Gastrocnemius medialis (tissue), 4 donors: ENCODE data around the gene KLHL29. TPM values are rescaled to one million over a fixed set of nuclear protein-coding genes. Genes with fewer than 3 reads are reported as not detected.
A peak's percentile ranks its signal among the peaks of the same experiment; 100 is the strongest.

Source experiments
- ATAC-seq, 2 donors: fragments of 150-250 bp; one replicate each; pipeline ENCODE4 v1.9.1; 2016
- DNase-seq, 2 donors: peaks; one replicate each; pipeline ENCODE4 v3.0.0-alpha.2; 2019
- H3K27ac ChIP-seq, 4 donors: fragments of 200-600 bp; sonication (generic); 1 replicate in 1 of 4; 2 replicates in 3 of 4; pipeline ENCODE4 v1.5.1; 2016 to 2018; ENCODE audit warnings: mild to moderate bottlenecking in 2 of 4, moderate library complexity in 1 of 4
- H3K27me3 ChIP-seq, 3 donors: fragments of 200-600 bp; sonication (generic) in 2 of 3; 1 replicate in 1 of 3; 2 replicates in 2 of 3; pipeline versions ENCODE4 v1.5.1 to v1.6.0; 2016 to 2019; ENCODE audit warnings: mild to moderate bottlenecking in 1 of 3, moderate library complexity in 1 of 3
- H3K36me3 ChIP-seq, 2 donors: fragments of 200-600 bp; sonication (generic) in 1 of 2; one replicate each; pipeline ENCODE4 v1.5.1; 2017 to 2018
- H3K4me1 ChIP-seq, 2 donors: fragments of 200-600 bp; sonication (generic) in 1 of 2; one replicate each; pipeline ENCODE4 v1.5.1; 2016 to 2017; ENCODE audit warnings: mild to moderate bottlenecking in 2 of 2
- H3K4me3 ChIP-seq, 4 donors: fragments of 200-600 bp; sonication (generic) in 3 of 4; 1 replicate in 1 of 4; 2 replicates in 3 of 4; pipeline ENCODE4 v1.5.1; 2016 to 2019; ENCODE audit warnings: mild to moderate bottlenecking in 2 of 4
- H3K9me3 ChIP-seq, 3 donors: fragments of 200-600 bp; sonication (generic) in 2 of 3; 1 replicate in 1 of 3; 2 replicates in 2 of 3; pipeline ENCODE4 v1.5.1; 2016 to 2019
- POLR2A ChIP-seq, 2 donors: fragments of 450-650 bp; IDR thresholded peaks; one replicate each; pipeline ENCODE4 v1.6.1; 2017; ENCODE audit warnings: antibody characterized with exemption in 2 of 2, mild to moderate bottlenecking in 2 of 2, moderate library complexity in 2 of 2
- in situ Hi-C, 4 donors: fragments of 200-750 bp; cut with MboI; loops; one replicate each; pipeline versions ENCODE4 v1.15.0 to v1.8.0; 2017; ENCODE audit warnings: low sequenced_read_pairs in 4 of 4
- intact Hi-C: fragments of 100-400 bp; cut with DNase I; formaldehyde crosslinking; loops from one replicate; pipeline ENCODE4 v1.15.1; 2023; ENCODE audit warnings: low total_unique reads
- total RNA-seq, 4 donors: library from RNA; depleted of rRNA; stranded (reverse); fragments of >200 nt; gene quantifications; one replicate each; pipeline versions ENCODE4 v1.1.0 to v1.2.3, GENCODE V29; 2016
- TF ChIP-seq, protein P1 (sequence below), 5 experiments: fragments of 450-650 bp in 3 of 5; fragments of 200-600 bp in 2 of 5; sonication (generic) in 2 of 5; IDR thresholded peaks in 4 of 5; conservative IDR thresholded peaks in 1 of 5; 1 replicate in 4 of 5; 2 replicates in 1 of 5; pipeline ENCODE4 v1.5.1; 2016 to 2019; ENCODE audit warnings: antibody characterized with exemption in 5 of 5, mild to moderate bottlenecking in 3 of 5, moderate library complexity in 3 of 5

Gene KLHL29
- total RNA-seq, 4 donors from 2014 or later = 4.3 to 24.9 (median 8.7) TPM

DNA sequence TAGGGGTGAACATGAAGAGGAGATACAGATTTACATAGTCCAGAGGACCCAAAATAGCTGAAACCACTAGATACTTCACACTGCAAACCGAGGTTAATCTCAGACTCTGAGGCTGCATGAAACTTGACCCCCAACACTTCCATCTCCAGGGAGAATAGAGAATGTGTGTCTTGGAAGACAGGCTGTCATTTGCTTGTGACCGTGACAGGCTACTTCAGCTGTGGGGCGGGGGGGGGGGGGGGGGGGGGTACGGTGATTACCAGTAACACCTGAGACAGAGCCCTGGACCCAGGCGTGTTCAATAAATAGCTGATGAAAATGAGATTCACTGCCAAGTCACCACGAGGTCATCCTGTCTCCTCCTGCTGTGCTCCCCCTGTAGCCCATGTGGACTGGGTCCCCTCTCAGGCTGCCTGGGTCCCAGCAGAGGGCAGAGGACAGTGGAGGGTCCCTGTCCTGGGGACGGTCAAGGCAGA, 5.7 kb upstream of the KLHL29 start:
- no peaks in the 10 kb centered on the region for H3K36me3 ChIP-seq
- no peak overlapping the region for H3K4me3 ChIP-seq
- peaks cover 0 to 9% of the 10 kb centered on the region in 2 donors for H3K4me1 ChIP-seq
- DNase-seq (no peak), ATAC-seq (no peak)
- no peak overlapping the region for H3K27ac ChIP-seq
- no peak for TF ChIP-seq POLR2A (IDR thresholded peaks at IDR 0.05)
- TF ChIP-seq, protein P1, sequence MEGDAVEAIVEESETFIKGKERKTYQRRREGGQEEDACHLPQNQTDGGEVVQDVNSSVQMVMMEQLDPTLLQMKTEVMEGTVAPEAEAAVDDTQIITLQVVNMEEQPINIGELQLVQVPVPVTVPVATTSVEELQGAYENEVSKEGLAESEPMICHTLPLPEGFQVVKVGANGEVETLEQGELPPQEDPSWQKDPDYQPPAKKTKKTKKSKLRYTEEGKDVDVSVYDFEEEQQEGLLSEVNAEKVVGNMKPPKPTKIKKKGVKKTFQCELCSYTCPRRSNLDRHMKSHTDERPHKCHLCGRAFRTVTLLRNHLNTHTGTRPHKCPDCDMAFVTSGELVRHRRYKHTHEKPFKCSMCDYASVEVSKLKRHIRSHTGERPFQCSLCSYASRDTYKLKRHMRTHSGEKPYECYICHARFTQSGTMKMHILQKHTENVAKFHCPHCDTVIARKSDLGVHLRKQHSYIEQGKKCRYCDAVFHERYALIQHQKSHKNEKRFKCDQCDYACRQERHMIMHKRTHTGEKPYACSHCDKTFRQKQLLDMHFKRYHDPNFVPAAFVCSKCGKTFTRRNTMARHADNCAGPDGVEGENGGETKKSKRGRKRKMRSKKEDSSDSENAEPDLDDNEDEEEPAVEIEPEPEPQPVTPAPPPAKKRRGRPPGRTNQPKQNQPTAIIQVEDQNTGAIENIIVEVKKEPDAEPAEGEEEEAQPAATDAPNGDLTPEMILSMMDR (IDR thresholded peaks at IDR 0.05 in 4 of 5, conservative IDR thresholded peaks at IDR 0.05 in 1 of 5) = no peak
- intact Hi-C loops (no loop called here), in situ Hi-C loops (loop anchor here in 1 of 4 donors (25.0 kb wide), 1 partner anchor 383 kb away; no protein-coding TSS in a partner anchor)
- no peaks in the 10 kb centered on the region for H3K27me3 ChIP-seq
- no peaks in the 10 kb centered on the region for H3K9me3 ChIP-seq

DNA sequence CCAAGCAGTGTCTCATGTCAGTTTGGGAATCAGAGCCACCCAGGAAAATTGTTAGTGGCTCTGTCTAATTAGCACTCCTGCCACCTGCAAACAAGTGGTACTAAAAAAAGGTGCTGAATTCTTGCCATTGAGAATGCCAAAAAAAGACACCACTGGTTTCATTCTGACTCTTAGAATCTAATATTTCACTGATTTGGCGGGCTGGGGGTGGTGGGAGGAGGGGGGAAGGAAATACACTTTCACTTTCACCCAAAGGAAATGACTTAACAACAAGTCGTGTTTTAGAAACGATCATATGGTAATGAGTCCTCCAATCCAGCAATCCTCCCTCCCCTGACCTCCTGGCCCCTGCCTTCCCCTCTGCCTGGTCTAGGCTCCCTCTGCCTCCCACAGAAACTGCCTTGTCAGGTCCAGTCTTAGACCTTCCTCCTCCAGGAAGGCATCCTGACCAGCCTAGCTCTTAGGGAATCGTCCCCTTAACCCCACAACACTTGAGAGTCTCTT, 4.4 kb upstream of the KLHL29 start:
- ATAC-seq (no peak), DNase-seq (no peak)
- intact Hi-C loops (loop anchor here (5.0 to 10.0 kb wide), 3 partner anchors 184 to 367 kb away; no protein-coding TSS in a partner anchor), in situ Hi-C loops (loop anchor here in 1 of 4 donors (25.0 kb wide), 1 partner anchor 382 kb away; no protein-coding TSS in a partner anchor)
- no peaks in the 10 kb centered on the region for H3K36me3 ChIP-seq
- H3K27me3 ChIP-seq = no peaks in the 10 kb centered on the region
- H3K4me3 ChIP-seq = peak overlapping the region in 3 of 4 donors; percentile 15 to 27 (median 22)
- no peaks in the 10 kb centered on the region for H3K9me3 ChIP-seq
- TF ChIP-seq, protein P1 (IDR thresholded peaks at IDR 0.05 in 4 of 5, conservative IDR thresholded peaks at IDR 0.05 in 1 of 5) = no peak
- TF ChIP-seq POLR2A (IDR thresholded peaks at IDR 0.05) = no peak
- peaks cover 0 to 12% of the 10 kb centered on the region in 2 donors for H3K4me1 ChIP-seq
- H3K27ac ChIP-seq = peak overlapping the region in 2 of 4 donors; percentile 36 to 58

DNA sequence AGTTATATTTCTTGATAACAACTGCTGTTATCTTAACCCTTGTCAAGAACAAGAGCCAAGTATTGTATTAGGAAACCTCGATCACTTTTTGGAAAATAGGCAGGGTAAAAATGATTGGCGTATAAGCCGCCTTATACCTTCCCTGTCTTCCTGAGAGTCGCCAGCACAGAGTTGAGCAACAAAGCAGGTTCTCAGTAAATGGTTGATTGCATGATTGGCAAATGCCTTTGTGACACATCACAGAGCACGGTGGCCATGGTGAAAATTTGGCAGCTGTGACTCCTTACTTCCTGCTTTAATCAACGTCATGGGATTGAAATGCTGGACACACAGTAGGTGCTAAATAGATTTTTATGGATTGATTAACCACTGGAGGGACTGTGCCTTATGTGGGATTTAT, 3.9 kb upstream of the KLHL29 start:
- Histone ChIP-seq H3K4me3 (peak overlapping the region in 3 of 4 donors; percentile 15 to 27 (median 22)), H3K27me3 (peaks cover 0 to 2% (median 0%) of the 10 kb centered on the region in 3 donors), H3K27ac (peak overlapping the region in 2 of 4 donors; percentile 36 to 58), H3K9me3 (no peaks in the 10 kb centered on the region), H3K36me3 (no peaks in the 10 kb centered on the region), H3K4me1 (peaks cover 0 to 14% of the 10 kb centered on the region in 2 donors)
- intact Hi-C loops (loop anchor here (5.0 to 10.0 kb wide), 3 partner anchors 184 to 366 kb away; no protein-coding TSS in a partner anchor), in situ Hi-C loops (loop anchor here in 1 of 4 donors (25.0 kb wide), 1 partner anchor 381 kb away; no protein-coding TSS in a partner anchor)
- ATAC-seq = peak; percentile 47 to 50
- DNase-seq = peak in 1 of 2 donors; percentile 67
- no peak for TF ChIP-seq POLR2A (IDR thresholded peaks at IDR 0.05)
- TF ChIP-seq, protein P1 (IDR thresholded peaks at IDR 0.05 in 4 of 5, conservative IDR thresholded peaks at IDR 0.05 in 1 of 5) = no peak

GRCh38 chr2:23381485-23381884, 3.5 kb upstream of the KLHL29 start:
- no peak for TF ChIP-seq POLR2A (IDR thresholded peaks at IDR 0.05)
- TF ChIP-seq, protein P1 (IDR thresholded peaks at IDR 0.05 in 4 of 5, conservative IDR thresholded peaks at IDR 0.05 in 1 of 5) = no peak
- Histone ChIP-seq H3K9me3 (no peaks in the 10 kb centered on the region), H3K4me3 (no peak overlapping the region), H3K27me3 (peaks cover 0 to 6% (median 0%) of the 10 kb centered on the region in 3 donors), H3K36me3 (no peaks in the 10 kb centered on the region), H3K4me1 (peaks cover 0 to 16% of the 10 kb centered on the region in 2 donors), H3K27ac (peak overlapping the region in 1 of 4 donors; percentile 58)
- intact Hi-C loops = loop anchor here (5.0 to 10.0 kb wide), 3 partner anchors 183 to 366 kb away; no protein-coding TSS in a partner anchor
- no peak for ATAC-seq
- in situ Hi-C loops = loop anchor here in 1 of 4 donors (25.0 kb wide), 1 partner anchor 381 kb away; no protein-coding TSS in a partner anchor
- DNase-seq = no peak
